Duodenal mucosa (tissue), 2 donors: ENCODE data around the gene UBXN10.

Experiments used
- H3K27ac ChIP-seq: one replicate; pipeline ENCODE4 v1.7.0; 2013; ENCODE audit warnings: low read depth, low read length
- H3K27me3 ChIP-seq, 2 donors: one replicate each; pipeline ENCODE4 v1.7.0; 2013; ENCODE audit warnings: low read length in 2 of 2, control low read depth in 1 of 2; ENCODE audit not compliant: insufficient read depth in 2 of 2, control insufficient read depth in 1 of 2
- H3K36me3 ChIP-seq, 2 donors: one replicate each; pipeline ENCODE4 v1.7.0; 2013; ENCODE audit warnings: low read length in 2 of 2, control low read depth in 1 of 2; ENCODE audit not compliant: insufficient read depth in 2 of 2, control insufficient read depth in 1 of 2
- H3K4me1 ChIP-seq, 2 donors: one replicate each; pipeline ENCODE4 v1.7.0; 2013; ENCODE audit warnings: low read length in 2 of 2, control low read depth in 1 of 2; ENCODE audit not compliant: insufficient read depth in 2 of 2, control insufficient read depth in 1 of 2
- H3K4me3 ChIP-seq, 2 donors: one replicate each; pipeline ENCODE4 v1.7.0; 2013; ENCODE audit warnings: low read length in 2 of 2, low read depth in 1 of 2
- H3K9ac ChIP-seq, 2 donors: one replicate each; pipeline ENCODE4 v1.7.0; 2013; ENCODE audit warnings: low read length in 2 of 2, low read depth in 1 of 2
- H3K9me3 ChIP-seq, 2 donors: one replicate each; pipeline ENCODE4 v1.7.0; 2013; ENCODE audit warnings: low read length in 2 of 2, control low read depth in 1 of 2; ENCODE audit not compliant: control insufficient read depth in 1 of 2

UBXN10 gene

DNA sequence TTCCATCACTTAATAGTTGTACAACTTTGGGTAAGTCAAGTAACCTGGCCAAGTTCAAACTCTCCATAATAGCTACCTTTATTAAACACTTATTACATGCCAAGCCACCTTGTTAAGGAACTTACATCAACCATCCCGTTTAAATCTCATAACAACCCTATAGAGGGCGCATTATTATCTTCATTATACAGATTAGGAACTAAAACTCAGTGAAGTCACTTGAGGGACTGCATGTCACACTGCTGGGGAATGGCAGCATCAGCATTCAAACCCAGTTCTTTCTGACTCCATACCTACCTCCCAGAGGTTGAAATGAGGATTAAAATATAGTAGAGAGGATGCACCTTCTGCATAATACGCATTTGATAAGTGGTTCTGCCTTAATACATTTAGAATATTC is 47.5 kb downstream of the UBXN10 start:
- peaks cover 7 to 11% of the 10 kb centered on the region in 2 donors for H3K27me3 ChIP-seq
- H3K36me3 ChIP-seq = no peaks in the 10 kb centered on the region
- no peak overlapping the region for H3K9ac ChIP-seq
- H3K9me3 ChIP-seq = no peaks in the 10 kb centered on the region
- H3K4me3 ChIP-seq = no peak overlapping the region
- no peak overlapping the region for H3K27ac ChIP-seq
- peaks cover 0 to 4% of the 10 kb centered on the region in 2 donors for H3K4me1 ChIP-seq

GRCh38 chr1:20233866-20234265 is 48.0 kb downstream of the UBXN10 start:
- Histone ChIP-seq H3K4me1 (peaks cover 0 to 4% of the 10 kb centered on the region in 2 donors), H3K4me3 (no peak overlapping the region), H3K27ac (no peak overlapping the region), H3K9me3 (no peaks in the 10 kb centered on the region), H3K27me3 (peaks cover 7 to 11% of the 10 kb centered on the region in 2 donors), H3K9ac (no peak overlapping the region), H3K36me3 (no peaks in the 10 kb centered on the region)

DNA sequence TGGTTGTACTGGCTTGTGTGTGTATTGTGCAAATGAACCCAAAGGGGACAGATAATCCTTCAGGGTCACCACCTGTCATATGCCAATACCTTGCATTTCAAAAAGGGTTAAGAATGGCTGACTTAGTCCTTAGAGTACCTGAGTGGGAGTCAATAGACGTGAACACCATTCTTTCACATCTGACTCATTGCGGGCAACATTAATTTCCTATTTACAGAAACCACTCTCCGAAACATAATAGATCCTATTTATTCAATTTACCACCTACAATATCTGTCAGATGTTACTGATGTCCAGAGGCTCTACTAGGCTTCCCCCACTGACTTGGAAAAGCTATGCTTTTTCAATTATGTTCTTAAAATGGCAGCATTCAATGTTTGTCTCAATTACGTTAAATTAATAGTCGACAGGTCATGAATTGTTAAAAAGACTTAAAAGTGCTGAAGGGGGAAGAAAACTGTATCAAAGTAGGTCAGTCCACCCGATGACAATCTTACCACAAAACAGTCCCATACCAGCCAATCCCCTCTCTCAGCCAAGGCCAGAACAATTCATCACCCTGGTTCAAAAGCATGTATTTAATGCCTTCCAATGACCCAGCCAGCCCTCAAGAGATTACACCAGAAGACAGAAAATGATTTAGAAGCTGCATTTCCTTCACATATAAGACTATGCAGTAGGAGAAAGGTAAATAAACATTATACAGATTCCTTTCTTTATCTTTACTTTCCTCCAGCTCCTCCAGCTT is 49.1 kb downstream of the UBXN10 start:
- no peaks in the 10 kb centered on the region for H3K36me3 ChIP-seq
- H3K4me1 ChIP-seq = peaks cover 0 to 4% of the 10 kb centered on the region in 2 donors
- no peak overlapping the region for H3K9ac ChIP-seq
- no peak overlapping the region for H3K4me3 ChIP-seq
- H3K27ac ChIP-seq = no peak overlapping the region
- peaks cover 7 to 11% of the 10 kb centered on the region in 2 donors for H3K27me3 ChIP-seq
- H3K9me3 ChIP-seq = no peaks in the 10 kb centered on the region

GRCh38 chr1:20237646-20238045 is 51.8 kb downstream of the UBXN10 start:
- Histone ChIP-seq H3K9ac (no peak overlapping the region), H3K9me3 (no peaks in the 10 kb centered on the region), H3K36me3 (no peaks in the 10 kb centered on the region), H3K4me1 (peaks cover 0 to 4% of the 10 kb centered on the region in 2 donors), H3K4me3 (no peak overlapping the region), H3K27me3 (peaks cover 10 to 16% of the 10 kb centered on the region in 2 donors), H3K27ac (no peak overlapping the region)

DNA sequence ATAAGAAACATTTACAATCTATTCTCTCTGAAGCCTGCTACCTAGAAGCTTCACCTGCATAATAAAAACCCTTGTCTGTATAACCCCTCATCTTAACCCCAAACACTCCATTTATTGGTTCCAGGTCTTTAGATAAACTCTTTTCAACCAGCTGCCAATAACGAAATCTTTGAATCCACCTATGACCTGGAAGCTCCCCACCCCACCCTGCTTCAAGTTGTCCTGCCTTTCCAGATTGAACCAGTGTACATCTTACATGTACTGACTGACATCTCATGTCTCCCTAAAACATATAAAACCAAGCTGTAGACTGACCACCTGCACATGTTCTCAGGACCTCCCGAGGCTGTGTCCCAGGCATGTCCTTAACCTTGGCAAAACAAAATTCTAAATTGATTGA is 54.1 kb downstream of the UBXN10 start:
- H3K27me3 ChIP-seq = peaks cover 3 to 5% of the 10 kb centered on the region in 2 donors
- no peak overlapping the region for H3K27ac ChIP-seq

GRCh38 chr1:20242890-20243479 is 57.1 kb downstream of the UBXN10 start:
- no peak overlapping the region for H3K4me3 ChIP-seq
- no peak overlapping the region for H3K27ac ChIP-seq
- no peaks in the 10 kb centered on the region for H3K36me3 ChIP-seq
- no peak overlapping the region for H3K9ac ChIP-seq
- H3K4me1 ChIP-seq = no peaks in the 10 kb centered on the region
- peaks cover 3 to 5% of the 10 kb centered on the region in 2 donors for H3K27me3 ChIP-seq
- no peaks in the 10 kb centered on the region for H3K9me3 ChIP-seq

More for the DNA sequence above, 54.1 kb downstream of the UBXN10 start:
- Histone ChIP-seq H3K4me3 (no peak overlapping the region), H3K36me3 (no peaks in the 10 kb centered on the region), H3K9me3 (no peaks in the 10 kb centered on the region), H3K4me1 (no peaks in the 10 kb centered on the region), H3K9ac (no peak overlapping the region)
